HG03025 (cell line): Measurements from ENCODE around the gene AQP6.
"Not testable (repeated sequence)": the region's sequence is repeated elsewhere in the genome, so short reads cannot be mapped to it uniquely, and the experiment has no call there.

Source experiments
- ATAC-seq: cut with Tn5 transposase; IDR thresholded peaks from one replicate; pipeline ENCODE4 v1.9.1; 2021; ENCODE audit warnings: mild to moderate bottlenecking, moderate library complexity; ENCODE audit not compliant: unreplicated experiment, low FRiP score

Gene AQP6

GRCh38 chr12:49987625-49988303 is 15.0 kb downstream of the AQP6 start:
- ATAC-seq, result no peak

- not testable (repeated sequence) for ATAC-seq
Measured at GRCh38 chr12:49989400-49989799, 16.7 kb downstream of the AQP6 start.

GRCh38 chr12:49990273-49990672 is 17.5 kb downstream of the AQP6 start:
- no peak for ATAC-seq

- ATAC-seq, result no peak
Measured at GRCh38 chr12:49998453-49998852, 25.7 kb downstream of the AQP6 start.

GRCh38 chr12:50003595-50003994 is 30.8 kb downstream of the AQP6 start:
- no peak for ATAC-seq

GRCh38 chr12:50004696-50005095 is 31.9 kb downstream of the AQP6 start:
- no peak for ATAC-seq

- ATAC-seq, result no peak
Measured at GRCh38 chr12:50005175-50005574, 32.4 kb downstream of the AQP6 start.

GRCh38 chr12:50006280-50006679 is 33.5 kb downstream of the AQP6 start:
- no peak for ATAC-seq

- no peak for ATAC-seq
Measured at GRCh38 chr12:50006754-50007442, 34.2 kb downstream of the AQP6 start.

- ATAC-seq, result no peak
Measured at GRCh38 chr12:50013361-50014147, 40.8 kb downstream of the AQP6 start.

- no peak for ATAC-seq
Measured at GRCh38 chr12:50014342-50014741, 41.6 kb downstream of the AQP6 start.

GRCh38 chr12:50016501-50017475 is 44.0 kb downstream of the AQP6 start:
- ATAC-seq, result no peak

- ATAC-seq, result no peak
Measured at GRCh38 chr12:50017641-50018040, 44.9 kb downstream of the AQP6 start.

- ATAC-seq, result no peak
Measured at GRCh38 chr12:50018154-50018553, 45.4 kb downstream of the AQP6 start.

GRCh38 chr12:50018968-50019367 is 46.2 kb downstream of the AQP6 start:
- no peak for ATAC-seq

- ATAC-seq, result no peak
Measured at GRCh38 chr12:50019524-50019923, 46.8 kb downstream of the AQP6 start.

- ATAC-seq, result no peak
Measured at GRCh38 chr12:50021031-50021430, 48.3 kb downstream of the AQP6 start.

- ATAC-seq, result no peak
Measured at GRCh38 chr12:50022903-50023302, 50.2 kb downstream of the AQP6 start.

GRCh38 chr12:50024227-50024626 is 51.5 kb downstream of the AQP6 start:
- no peak for ATAC-seq

GRCh38 chr12:50024805-50025186 is 52.0 kb downstream of the AQP6 start:
- peak; percentile 4 for ATAC-seq
